HepG2 (cell line): ENCODE data around the gene ZBTB46. TPM values are rescaled to one million over a fixed set of nuclear protein-coding genes. Genes with fewer than 3 reads are reported as not detected.

Experiments
- CEBPG ChIP-seq: IDR thresholded peaks from 2 replicates; pipeline ENCODE4 v1.6.1; 2016
- CTCF ChIP-seq: sonication (generic); formaldehyde crosslinking; IDR thresholded peaks from 2 replicates; pipeline ENCODE4 v1.5.0; 2020; ENCODE audit warnings: mild to moderate bottlenecking, missing genetic modification reagents, moderate library complexity
- FOXM1 ChIP-seq: sonication (generic); formaldehyde crosslinking; IDR thresholded peaks from 2 replicates; pipeline ENCODE4 v1.5.0; 2020; ENCODE audit warnings: missing genetic modification reagents
- NFE2L2 ChIP-seq: fragments of 150-350 bp; IDR thresholded peaks from 2 replicates; pipeline ENCODE4 v1.6.1; 2014; ENCODE audit warnings: low read length
- NFKB2 ChIP-seq: sonication (generic); formaldehyde crosslinking; IDR thresholded peaks from 2 replicates; pipeline ENCODE4 v1.4.0; 2020; ENCODE audit warnings: missing genetic modification reagents, borderline replicate concordance
- NR1H2 ChIP-seq: sonication (generic); formaldehyde crosslinking; IDR thresholded peaks from 2 replicates; pipeline ENCODE4 v1.8.1; 2022; ENCODE audit warnings: low read depth, missing genetic modification reagents, borderline replicate concordance
- ONECUT2 ChIP-seq: sonication (generic); formaldehyde crosslinking; IDR thresholded peaks from 2 replicates; pipeline ENCODE4 v1.4.0; 2020; ENCODE audit warnings: missing genetic modification reagents
- POLR2AphosphoS2 ChIP-seq: IDR thresholded peaks from 2 replicates; pipeline ENCODE4 v1.6.1; 2011; ENCODE audit warnings: low read depth, low read length, improper control_type of control experiment
- RERE ChIP-seq: IDR thresholded peaks from 2 replicates; pipeline ENCODE4 v1.6.1; 2016; ENCODE audit warnings: low read depth, missing genetic modification reagents, missing compliant biosample characterization
- SIN3A ChIP-seq: IDR thresholded peaks from 2 replicates; pipeline ENCODE4 v1.6.1; 2011; ENCODE audit warnings: low read depth, mild to moderate bottlenecking, control low read depth, low read length, borderline replicate concordance
- SKI ChIP-seq: fragments of 450-650 bp; IDR thresholded peaks from one replicate; pipeline ENCODE4 v1.6.1; 2018; ENCODE audit warnings: mild to moderate bottlenecking; ENCODE audit not compliant: partially characterized antibody
- SMAD1 ChIP-seq: sonication (generic); formaldehyde crosslinking; IDR thresholded peaks from 2 replicates; pipeline ENCODE4 v1.4.0; 2020; ENCODE audit warnings: missing genetic modification reagents, low read depth, mild to moderate bottlenecking, borderline replicate concordance
- STAT6 ChIP-seq: sonication (generic); formaldehyde crosslinking; IDR thresholded peaks from 2 replicates; pipeline ENCODE4 v1.4.0; 2020; ENCODE audit warnings: missing genetic modification reagents, mild to moderate bottlenecking, borderline replicate concordance
- ZBTB20 ChIP-seq: sonication (generic); formaldehyde crosslinking; IDR thresholded peaks from 2 replicates; pipeline ENCODE4 v1.8.1; 2023; ENCODE audit warnings: missing genetic modification reagents, low read depth, mild to moderate bottlenecking, borderline replicate concordance
- ZNF224 ChIP-seq: sonication (generic); formaldehyde crosslinking; IDR thresholded peaks from 2 replicates; pipeline ENCODE4 v1.5.0; 2020; ENCODE audit warnings: mild to moderate bottlenecking, missing genetic modification reagents
- ZNF354B ChIP-seq: sonication (generic); formaldehyde crosslinking; IDR thresholded peaks from 2 replicates; pipeline ENCODE4 v1.8.0; 2022; ENCODE audit warnings: mild to moderate bottlenecking, missing genetic modification reagents
- ZNF770 ChIP-seq: sonication (generic); formaldehyde crosslinking; IDR thresholded peaks from 2 replicates; pipeline ENCODE4 v1.5.0; 2020; ENCODE audit warnings: mild to moderate bottlenecking, missing genetic modification reagents
- ZNF773 ChIP-seq: sonication (generic); formaldehyde crosslinking; IDR thresholded peaks from 2 replicates; pipeline ENCODE4 v1.4.0; 2020; ENCODE audit warnings: missing genetic modification reagents, borderline replicate concordance
- polyA plus RNA-seq, 8 experiments: library from polyadenylated mRNA; depleted of rRNA in 3 of 8; stranded (reverse) in 7 of 8; unstranded in 1 of 8; fragments of >200 nt; fragmentation: Illumina TruSeq in 4 of 8; extraction: Trizol in 4 of 8; gene quantifications; 2 replicates each; pipeline versions ENCODE4 v1.2.1 to v1.2.3, GENCODE V29; 2011 to 2016; ENCODE audit warnings: low read depth in 4 of 8, missing spikeins in 1 of 8, mixed read lengths in 1 of 8; ENCODE audit not compliant: insufficient read depth in 1 of 8
- total RNA-seq, 5 experiments: library from RNA; depleted of rRNA; stranded (reverse); fragments of >200 nt; fragmentation: Illumina TruSeq; extraction: Trizol; gene quantifications; 2 replicates each; pipeline ENCODE4 v1.2.3, GENCODE V29; 2016; ENCODE audit warnings: low read depth in 1 of 5

The ZBTB46 gene
- total and polyA plus RNA-seq, 2 of the 13 experiments (the other 11 are each of a cell fraction or from before 2014, with no cell fraction given) = 1.6 to 13.5 TPM

- TF ChIP-seq SMAD1 (CRISPR knock-in tag) = no peak
- no peak for TF ChIP-seq ZBTB20
- 0 out of 2 replicates have a peak, but pooled peaks have one; percentile 18 for TF ChIP-seq ZNF773 (CRISPR knock-in tag)
- no peak for TF ChIP-seq STAT6 (CRISPR knock-in tag)
- TF ChIP-seq NFE2L2 = no peak
- no peak for TF ChIP-seq ZNF770 (CRISPR knock-in tag)
- no peak for TF ChIP-seq SKI
- TF ChIP-seq CEBPG (CRISPR knock-in tag) = no peak
- no peak for TF ChIP-seq RERE (CRISPR knock-in tag)
- TF ChIP-seq FOXM1 (CRISPR knock-in tag) = no peak
- no peak for TF ChIP-seq ZNF354B (CRISPR knock-in tag)
- TF ChIP-seq POLR2AphosphoS2 = 0 out of 2 replicates have a peak, but pooled peaks have one; percentile 31
- TF ChIP-seq CTCF = no peak
- TF ChIP-seq ZNF224 = 0 out of 2 replicates have a peak, but pooled peaks have one; percentile 1
- TF ChIP-seq NFKB2 (CRISPR knock-in tag) = no peak
- no peak for TF ChIP-seq ONECUT2 (CRISPR knock-in tag)
- no peak for TF ChIP-seq SIN3A
- TF ChIP-seq NR1H2 (CRISPR knock-in tag) = no peak
These were observed 89.2 kb downstream of the ZBTB46 start (continued) for GRCh38 chr20:63741676-63742380.
